ENCODE data around the gene RAI14.

DNA sequence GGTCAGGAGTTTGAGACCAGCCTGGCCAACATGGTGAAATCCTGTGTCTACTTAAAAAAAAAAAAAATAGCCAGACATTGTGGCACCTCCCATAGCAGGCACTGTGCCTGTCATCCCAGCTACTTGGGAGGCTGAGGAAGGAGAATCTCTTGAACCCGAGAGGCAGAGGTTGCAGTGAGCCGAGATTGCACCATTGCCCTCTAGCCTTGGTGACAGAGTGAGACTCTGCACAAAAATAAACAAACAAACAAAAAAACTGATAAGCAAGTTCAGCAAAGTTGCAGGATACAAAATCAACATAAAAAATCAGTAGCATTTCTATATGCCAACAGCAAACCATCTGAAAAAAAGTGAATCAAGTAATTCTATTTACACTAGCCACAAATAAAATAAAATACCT, 118.0 kb downstream of the RAI14 start:
- no peak for TF ChIP-seq POLR2A (IDR thresholded peaks at IDR 0.05)
- TF ChIP-seq, protein P1, sequence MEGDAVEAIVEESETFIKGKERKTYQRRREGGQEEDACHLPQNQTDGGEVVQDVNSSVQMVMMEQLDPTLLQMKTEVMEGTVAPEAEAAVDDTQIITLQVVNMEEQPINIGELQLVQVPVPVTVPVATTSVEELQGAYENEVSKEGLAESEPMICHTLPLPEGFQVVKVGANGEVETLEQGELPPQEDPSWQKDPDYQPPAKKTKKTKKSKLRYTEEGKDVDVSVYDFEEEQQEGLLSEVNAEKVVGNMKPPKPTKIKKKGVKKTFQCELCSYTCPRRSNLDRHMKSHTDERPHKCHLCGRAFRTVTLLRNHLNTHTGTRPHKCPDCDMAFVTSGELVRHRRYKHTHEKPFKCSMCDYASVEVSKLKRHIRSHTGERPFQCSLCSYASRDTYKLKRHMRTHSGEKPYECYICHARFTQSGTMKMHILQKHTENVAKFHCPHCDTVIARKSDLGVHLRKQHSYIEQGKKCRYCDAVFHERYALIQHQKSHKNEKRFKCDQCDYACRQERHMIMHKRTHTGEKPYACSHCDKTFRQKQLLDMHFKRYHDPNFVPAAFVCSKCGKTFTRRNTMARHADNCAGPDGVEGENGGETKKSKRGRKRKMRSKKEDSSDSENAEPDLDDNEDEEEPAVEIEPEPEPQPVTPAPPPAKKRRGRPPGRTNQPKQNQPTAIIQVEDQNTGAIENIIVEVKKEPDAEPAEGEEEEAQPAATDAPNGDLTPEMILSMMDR (IDR thresholded peaks at IDR 0.05): no peak

All from lower leg skin (tissue), 3 donors.